Measurements from ENCODE around the gene AMPD2.

AMPD2 gene

GRCh38 chr1:109630898-109631512 is 11.4 kb downstream of the AMPD2 start:
- no peak for DNase-seq (ENCODE audit: low read depth)

- no peak for DNase-seq (ENCODE audit: low read depth)
Measured at GRCh38 chr1:109631513-109632505, 12.2 kb downstream of the AMPD2 start.

GRCh38 chr1:109632671-109633346 is 13.2 kb downstream of the AMPD2 start:
- DNase-seq (ENCODE audit: low read depth) = no peak

- DNase-seq (ENCODE audit: low read depth) = no peak
Measured at GRCh38 chr1:109634292-109634691, 14.7 kb downstream of the AMPD2 start.

- DNase-seq (ENCODE audit: low read depth) = no peak
Measured at GRCh38 chr1:109634771-109635750, 15.4 kb downstream of the AMPD2 start.

- DNase-seq (ENCODE audit: low read depth) = no peak
Measured at GRCh38 chr1:109635862-109636200, 16.2 kb downstream of the AMPD2 start.

GRCh38 chr1:109636201-109636952 is 16.7 kb downstream of the AMPD2 start:
- no peak for DNase-seq (ENCODE audit: low read depth)

- no peak for DNase-seq (ENCODE audit: low read depth)
Measured at GRCh38 chr1:109637446-109637845, 17.8 kb downstream of the AMPD2 start.

GRCh38 chr1:109639063-109639840 is 19.6 kb downstream of the AMPD2 start:
- DNase-seq (ENCODE audit: low read depth) = no peak

GRCh38 chr1:109639841-109640184 is 20.2 kb downstream of the AMPD2 start:
- DNase-seq (ENCODE audit: low read depth) = no peak

- peak; percentile 94 for DNase-seq (ENCODE audit: low read depth)
Measured at GRCh38 chr1:109640285-109640865, 20.7 kb downstream of the AMPD2 start.

- DNase-seq (ENCODE audit: low read depth) = no peak
Measured at GRCh38 chr1:109641078-109641740, 21.6 kb downstream of the AMPD2 start.

GRCh38 chr1:109641861-109642260 is 22.2 kb downstream of the AMPD2 start:
- DNase-seq (ENCODE audit: low read depth) = no peak

- DNase-seq (ENCODE audit: low read depth) = no peak
Measured at GRCh38 chr1:109642626-109643025, 23.0 kb downstream of the AMPD2 start.

GRCh38 chr1:109643385-109644230 is 24.0 kb downstream of the AMPD2 start:
- peak; percentile 86 for DNase-seq (ENCODE audit: low read depth)

- no peak for DNase-seq (ENCODE audit: low read depth)
Measured at GRCh38 chr1:109644670-109645069, 25.0 kb downstream of the AMPD2 start.

- DNase-seq (ENCODE audit: low read depth) = no peak
Measured at GRCh38 chr1:109649491-109649914, 29.9 kb downstream of the AMPD2 start.

GRCh38 chr1:109650609-109651008 is 31.0 kb downstream of the AMPD2 start:
- no peak for DNase-seq (ENCODE audit: low read depth)

Data from activated T-cell treated with anti-CD3 and anti-CD28 coated beads for 1 hour (primary cell).